GDM1 (cell line): Measurements from ENCODE around the gene TRIM15.
"Not testable (repeated sequence)": the region's sequence is repeated elsewhere in the genome, so short reads cannot be mapped to it uniquely, and the experiment has no call there.

Experiments used
- DNase-seq: peaks from one replicate; lab custom pipeline; 2025; lab: John Stamatoyannopoulos, UW

TRIM15 gene

GRCh38 chr6:30162265-30163089, 869 bp upstream of the TRIM15 start:
- DNase-seq, result no peak

GRCh38 chr6:30163918-30164654, 740 bp downstream of the TRIM15 start:
- DNase-seq, result no peak

GRCh38 chr6:30164714-30165113, 1.4 kb downstream of the TRIM15 start:
- no peak for DNase-seq

GRCh38 chr6:30165238-30165637, 1.9 kb downstream of the TRIM15 start:
- DNase-seq, result not testable (repeated sequence)

- DNase-seq, result no peak
Measured at GRCh38 chr6:30167101-30167500, 3.8 kb downstream of the TRIM15 start.

- no peak for DNase-seq
Measured at GRCh38 chr6:30168741-30169140, 5.4 kb downstream of the TRIM15 start.

GRCh38 chr6:30169658-30170614, 6.6 kb downstream of the TRIM15 start:
- DNase-seq, result peak; percentile 44

- DNase-seq, result no peak
Measured at GRCh38 chr6:30171677-30172471, 8.5 kb downstream of the TRIM15 start.

- no peak for DNase-seq
Measured at GRCh38 chr6:30172681-30173080, 9.3 kb downstream of the TRIM15 start.

GRCh38 chr6:30175765-30176164, 12.4 kb downstream of the TRIM15 start:
- no peak for DNase-seq

- DNase-seq, result no peak
Measured at GRCh38 chr6:30178837-30179236, 15.5 kb downstream of the TRIM15 start.

GRCh38 chr6:30180145-30180544, 16.8 kb downstream of the TRIM15 start:
- DNase-seq, result no peak

GRCh38 chr6:30184417-30185031, 21.2 kb downstream of the TRIM15 start:
- DNase-seq, result no peak

GRCh38 chr6:30185846-30186484, 22.6 kb downstream of the TRIM15 start:
- no peak for DNase-seq

- DNase-seq, result no peak
Measured at GRCh38 chr6:30188541-30188940, 25.2 kb downstream of the TRIM15 start.

- DNase-seq, result no peak
Measured at GRCh38 chr6:30192076-30192475, 28.7 kb downstream of the TRIM15 start.

- DNase-seq, result no peak
Measured at GRCh38 chr6:30194797-30195690, 31.7 kb downstream of the TRIM15 start.

- no peak for DNase-seq
Measured at GRCh38 chr6:30195951-30196350, 32.6 kb downstream of the TRIM15 start.

GRCh38 chr6:30196376-30196775, 33.0 kb downstream of the TRIM15 start:
- no peak for DNase-seq
